ENCODE measurements around the gene ERICH3.

- TF ChIP-seq TAF1 (conservative IDR thresholded peaks at IDR 0.05) (no peak), YY1 (IDR thresholded peaks at IDR 0.05) (no peak), EGR1 (IDR thresholded peaks at IDR 0.05; ENCODE audit: low read depth in 2 of 2) (no peak), HNF4A (conservative IDR thresholded peaks at IDR 0.05) (no peak), SP1 (IDR thresholded peaks at IDR 0.05) (no peak), RXRA (IDR thresholded peaks at IDR 0.05) (no peak)
- TF ChIP-seq, protein P1, sequence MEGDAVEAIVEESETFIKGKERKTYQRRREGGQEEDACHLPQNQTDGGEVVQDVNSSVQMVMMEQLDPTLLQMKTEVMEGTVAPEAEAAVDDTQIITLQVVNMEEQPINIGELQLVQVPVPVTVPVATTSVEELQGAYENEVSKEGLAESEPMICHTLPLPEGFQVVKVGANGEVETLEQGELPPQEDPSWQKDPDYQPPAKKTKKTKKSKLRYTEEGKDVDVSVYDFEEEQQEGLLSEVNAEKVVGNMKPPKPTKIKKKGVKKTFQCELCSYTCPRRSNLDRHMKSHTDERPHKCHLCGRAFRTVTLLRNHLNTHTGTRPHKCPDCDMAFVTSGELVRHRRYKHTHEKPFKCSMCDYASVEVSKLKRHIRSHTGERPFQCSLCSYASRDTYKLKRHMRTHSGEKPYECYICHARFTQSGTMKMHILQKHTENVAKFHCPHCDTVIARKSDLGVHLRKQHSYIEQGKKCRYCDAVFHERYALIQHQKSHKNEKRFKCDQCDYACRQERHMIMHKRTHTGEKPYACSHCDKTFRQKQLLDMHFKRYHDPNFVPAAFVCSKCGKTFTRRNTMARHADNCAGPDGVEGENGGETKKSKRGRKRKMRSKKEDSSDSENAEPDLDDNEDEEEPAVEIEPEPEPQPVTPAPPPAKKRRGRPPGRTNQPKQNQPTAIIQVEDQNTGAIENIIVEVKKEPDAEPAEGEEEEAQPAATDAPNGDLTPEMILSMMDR (IDR thresholded peaks at IDR 0.05; ENCODE audit: low read depth, low read length, missing input control) = no peak
- TF ChIP-seq, protein P2, sequence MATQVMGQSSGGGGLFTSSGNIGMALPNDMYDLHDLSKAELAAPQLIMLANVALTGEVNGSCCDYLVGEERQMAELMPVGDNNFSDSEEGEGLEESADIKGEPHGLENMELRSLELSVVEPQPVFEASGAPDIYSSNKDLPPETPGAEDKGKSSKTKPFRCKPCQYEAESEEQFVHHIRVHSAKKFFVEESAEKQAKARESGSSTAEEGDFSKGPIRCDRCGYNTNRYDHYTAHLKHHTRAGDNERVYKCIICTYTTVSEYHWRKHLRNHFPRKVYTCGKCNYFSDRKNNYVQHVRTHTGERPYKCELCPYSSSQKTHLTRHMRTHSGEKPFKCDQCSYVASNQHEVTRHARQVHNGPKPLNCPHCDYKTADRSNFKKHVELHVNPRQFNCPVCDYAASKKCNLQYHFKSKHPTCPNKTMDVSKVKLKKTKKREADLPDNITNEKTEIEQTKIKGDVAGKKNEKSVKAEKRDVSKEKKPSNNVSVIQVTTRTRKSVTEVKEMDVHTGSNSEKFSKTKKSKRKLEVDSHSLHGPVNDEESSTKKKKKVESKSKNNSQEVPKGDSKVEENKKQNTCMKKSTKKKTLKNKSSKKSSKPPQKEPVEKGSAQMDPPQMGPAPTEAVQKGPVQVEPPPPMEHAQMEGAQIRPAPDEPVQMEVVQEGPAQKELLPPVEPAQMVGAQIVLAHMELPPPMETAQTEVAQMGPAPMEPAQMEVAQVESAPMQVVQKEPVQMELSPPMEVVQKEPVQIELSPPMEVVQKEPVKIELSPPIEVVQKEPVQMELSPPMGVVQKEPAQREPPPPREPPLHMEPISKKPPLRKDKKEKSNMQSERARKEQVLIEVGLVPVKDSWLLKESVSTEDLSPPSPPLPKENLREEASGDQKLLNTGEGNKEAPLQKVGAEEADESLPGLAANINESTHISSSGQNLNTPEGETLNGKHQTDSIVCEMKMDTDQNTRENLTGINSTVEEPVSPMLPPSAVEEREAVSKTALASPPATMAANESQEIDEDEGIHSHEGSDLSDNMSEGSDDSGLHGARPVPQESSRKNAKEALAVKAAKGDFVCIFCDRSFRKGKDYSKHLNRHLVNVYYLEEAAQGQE (IDR thresholded peaks at IDR 0.05) = no peak
Measured at GRCh38 chr1:74677926-74678325, 4.3 kb upstream of the ERICH3 start.

All from liver (tissue), 3 donors.